DMS114 treated with DMSO at 0.1 percent for 48 hours (cell line): ENCODE measurements around the gene TFB2M.
A peak's percentile ranks its signal among the peaks of the same experiment; 100 is the strongest.
"Not testable (repeated sequence)": the region's sequence is repeated elsewhere in the genome, so short reads cannot be mapped to it uniquely, and the experiment has no call there.

Source experiments
- DNase-seq: peaks from one replicate; lab custom pipeline; 2025; ENCODE audit not compliant: unreplicated experiment; lab: John Stamatoyannopoulos, UW

TFB2M gene, protein sequence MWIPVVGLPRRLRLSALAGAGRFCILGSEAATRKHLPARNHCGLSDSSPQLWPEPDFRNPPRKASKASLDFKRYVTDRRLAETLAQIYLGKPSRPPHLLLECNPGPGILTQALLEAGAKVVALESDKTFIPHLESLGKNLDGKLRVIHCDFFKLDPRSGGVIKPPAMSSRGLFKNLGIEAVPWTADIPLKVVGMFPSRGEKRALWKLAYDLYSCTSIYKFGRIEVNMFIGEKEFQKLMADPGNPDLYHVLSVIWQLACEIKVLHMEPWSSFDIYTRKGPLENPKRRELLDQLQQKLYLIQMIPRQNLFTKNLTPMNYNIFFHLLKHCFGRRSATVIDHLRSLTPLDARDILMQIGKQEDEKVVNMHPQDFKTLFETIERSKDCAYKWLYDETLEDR

DNA sequence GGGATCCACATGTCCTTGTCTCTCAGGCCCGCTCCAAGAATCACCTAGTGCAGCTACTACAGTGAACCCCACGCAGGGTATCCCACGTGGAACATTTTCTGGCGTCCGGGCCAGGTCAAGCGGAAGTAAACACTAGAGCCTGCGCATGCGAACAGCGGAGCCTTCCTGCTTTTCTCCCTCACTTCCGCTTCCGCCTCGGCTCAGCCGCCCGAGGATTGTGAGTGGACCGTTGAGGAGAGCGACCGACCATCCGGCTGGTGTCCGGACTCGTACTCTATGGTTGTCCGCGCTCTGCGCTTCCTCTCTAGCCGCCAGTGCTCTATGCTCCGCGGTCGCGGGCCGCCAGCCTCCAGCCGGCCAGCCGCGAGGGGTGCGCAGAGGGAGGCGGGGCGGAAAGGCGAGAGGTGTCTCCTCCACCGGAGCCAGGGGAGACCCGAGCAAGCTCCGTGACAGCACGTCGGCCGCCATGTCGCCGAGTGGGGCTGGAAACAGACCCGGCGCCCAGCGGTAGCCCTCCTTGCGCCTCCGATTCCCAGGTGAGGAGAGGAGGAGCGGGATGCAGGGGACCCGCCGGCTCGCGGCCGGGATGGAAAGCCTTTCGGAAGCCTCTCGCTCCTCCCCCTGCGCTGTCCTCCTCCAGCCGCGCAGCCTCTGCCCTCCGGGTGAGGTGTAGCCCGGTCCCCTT is at the start of gene TFB2M, which contains the start of gene CNST:
Gene TFB2M, minus strand, starts transcription at position 134 of the 685 bp plus-strand sequence. Its CDS starts 123 bp downstream, at position 11.
Gene CNST, plus strand, starts transcription at position 329 of the 685 bp plus-strand sequence. CDS start 25,107 bp downstream, outside the sequence.
- DNase-seq = peak; percentile 97

GRCh38 chr1:246613096-246613758 is 47.2 kb upstream of the TFB2M start:
- no peak for DNase-seq

DNA sequence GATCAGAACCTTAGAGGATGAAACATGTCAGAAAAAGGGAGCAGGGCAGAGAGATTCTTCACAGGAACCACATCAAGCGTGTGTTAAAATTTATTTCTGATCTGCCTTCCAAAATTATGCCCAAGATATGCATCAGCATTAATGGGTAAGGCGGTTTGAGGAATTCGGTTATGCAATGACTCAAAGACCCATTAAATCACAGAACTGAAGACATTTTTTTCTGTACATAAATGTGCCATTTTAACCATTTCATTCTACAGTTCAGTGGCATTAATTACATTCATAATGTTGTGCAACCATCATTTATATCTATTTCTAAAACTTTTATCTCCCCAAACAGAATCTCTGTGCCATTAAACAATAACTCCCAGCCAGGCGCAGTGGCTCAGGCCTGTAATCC is 43.6 kb upstream of the TFB2M start:
- DNase-seq = no peak

DNA sequence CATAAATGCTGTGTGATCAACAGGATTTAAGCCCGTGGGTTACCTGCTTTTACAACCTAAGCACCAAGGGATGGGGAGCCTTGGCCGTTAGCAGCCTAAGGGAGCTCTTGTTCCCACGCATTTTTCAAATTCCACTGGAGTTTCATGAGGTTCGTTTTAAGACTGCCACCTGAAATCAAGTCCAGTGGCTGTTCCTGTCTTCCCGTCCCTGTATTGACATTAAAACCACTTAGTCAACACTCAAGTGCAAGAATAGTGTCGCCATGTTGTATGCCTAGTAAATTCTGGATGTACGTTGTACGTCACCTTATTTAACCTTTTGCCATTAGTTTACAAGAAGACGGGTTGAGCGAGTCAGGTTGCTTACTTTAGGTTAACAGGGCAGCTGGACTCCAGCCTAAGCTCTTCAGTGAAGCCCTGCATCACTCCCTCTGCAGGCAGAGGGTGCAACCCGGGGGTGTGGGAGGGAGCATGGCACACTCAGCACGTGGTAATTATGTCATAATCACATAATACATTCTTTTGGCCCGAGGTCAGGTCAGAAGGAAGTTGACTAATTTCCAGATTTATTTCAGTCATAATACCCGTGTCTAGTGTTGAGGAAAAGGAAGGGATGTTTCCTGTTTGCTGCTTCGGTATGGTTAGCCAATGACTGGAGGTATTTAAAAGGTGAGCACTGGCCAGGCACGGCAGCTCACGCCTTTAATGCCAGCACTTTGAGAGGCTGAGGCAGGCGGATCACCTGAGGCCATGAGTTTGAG is 42.7 kb upstream of the TFB2M start:
- DNase-seq = no peak

- DNase-seq = no peak
Observed at GRCh38 chr1:246607462-246607861, 41.4 kb upstream of the TFB2M start.

DNA sequence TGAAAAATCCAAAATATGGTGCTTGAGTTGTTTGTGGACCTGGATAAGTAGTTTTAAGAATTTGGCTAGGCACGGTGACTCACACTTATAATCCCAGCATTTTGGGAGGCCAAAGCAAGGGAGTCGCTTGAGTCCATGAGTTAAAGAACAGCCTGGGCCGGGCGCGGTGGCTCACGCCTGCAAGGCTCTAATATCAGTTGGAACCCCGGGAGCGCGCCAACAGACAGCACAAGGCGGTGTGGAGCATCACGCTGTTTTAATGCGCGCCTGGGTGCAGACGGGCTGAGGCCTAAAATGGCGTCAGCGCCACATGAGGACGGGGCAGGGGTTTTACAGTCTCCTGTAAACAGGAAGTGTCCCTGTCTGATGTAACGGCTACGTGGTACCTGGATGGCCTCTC is 39.2 kb upstream of the TFB2M start:
- not testable (repeated sequence) for DNase-seq

GRCh38 chr1:246602194-246602593 is 36.1 kb upstream of the TFB2M start:
- DNase-seq = no peak

- no peak for DNase-seq
Observed at GRCh38 chr1:246600579-246600978, 34.5 kb upstream of the TFB2M start.

DNA sequence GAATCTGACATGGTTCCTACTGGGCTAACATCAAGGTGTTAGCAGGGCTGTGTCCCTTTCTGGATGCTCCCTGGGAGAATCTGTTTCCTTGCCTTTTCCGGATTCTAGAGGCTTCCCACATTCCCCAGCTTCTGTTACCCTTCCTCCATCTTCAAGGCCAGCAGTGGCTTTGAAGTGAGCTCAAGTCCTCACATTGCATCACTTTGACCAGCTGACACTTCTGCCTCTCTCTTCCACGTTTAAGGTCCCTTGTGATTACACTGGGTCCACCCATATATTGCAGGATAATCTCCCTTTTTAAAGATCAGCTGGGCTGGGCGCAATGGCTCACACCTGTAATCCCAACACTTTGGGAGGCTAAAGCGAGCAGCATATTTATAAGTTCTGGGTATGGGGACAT is 33.3 kb upstream of the TFB2M start:
- DNase-seq = no peak

- no peak for DNase-seq
Observed at GRCh38 chr1:246597971-246598370, 31.9 kb upstream of the TFB2M start.

GRCh38 chr1:246597340-246597739 is 31.3 kb upstream of the TFB2M start:
- no peak for DNase-seq

GRCh38 chr1:246595146-246595545 is 29.1 kb upstream of the TFB2M start:
- no peak for DNase-seq

DNA sequence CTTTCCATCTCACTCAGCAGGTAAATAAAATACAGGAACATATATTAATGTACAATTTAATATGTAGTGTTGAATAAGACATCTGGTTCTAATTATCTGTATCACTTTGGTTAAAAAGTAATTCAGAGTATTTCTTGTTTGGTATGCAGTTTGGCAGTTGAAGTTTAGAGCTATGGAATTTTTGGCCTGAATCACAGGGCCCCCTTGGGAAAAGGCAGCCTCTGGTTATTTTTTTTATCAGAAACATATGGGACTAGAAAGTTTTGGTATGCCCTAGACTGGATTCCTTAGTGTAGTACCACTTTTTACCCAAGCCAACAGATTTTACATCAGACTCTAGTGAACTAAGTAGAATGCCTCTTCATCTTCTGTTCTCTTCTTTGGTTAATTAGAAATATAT is 26.6 kb upstream of the TFB2M start:
- no peak for DNase-seq

- DNase-seq = no peak
Observed at GRCh38 chr1:246591958-246592357, 25.9 kb upstream of the TFB2M start.

DNA sequence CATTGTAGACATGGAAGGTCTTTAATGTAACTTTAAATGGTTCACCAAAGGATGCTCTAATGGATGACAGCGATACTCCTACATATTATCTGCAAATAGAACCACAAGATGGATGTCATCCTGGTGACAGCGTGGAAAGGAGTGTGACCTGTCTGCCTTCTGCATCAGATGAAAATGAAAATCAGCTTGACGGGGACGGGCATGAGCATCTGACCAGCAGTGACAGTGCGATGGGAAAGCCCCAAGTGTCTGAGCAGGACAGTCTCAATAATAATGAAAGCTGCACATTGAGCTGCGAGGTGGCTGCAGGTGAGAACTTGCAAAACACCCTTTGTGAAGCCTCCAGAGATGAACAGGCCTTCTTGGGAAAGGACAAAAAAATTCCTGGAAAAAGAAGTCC is 25.4 kb upstream of the TFB2M start:
- no peak for DNase-seq

DNA sequence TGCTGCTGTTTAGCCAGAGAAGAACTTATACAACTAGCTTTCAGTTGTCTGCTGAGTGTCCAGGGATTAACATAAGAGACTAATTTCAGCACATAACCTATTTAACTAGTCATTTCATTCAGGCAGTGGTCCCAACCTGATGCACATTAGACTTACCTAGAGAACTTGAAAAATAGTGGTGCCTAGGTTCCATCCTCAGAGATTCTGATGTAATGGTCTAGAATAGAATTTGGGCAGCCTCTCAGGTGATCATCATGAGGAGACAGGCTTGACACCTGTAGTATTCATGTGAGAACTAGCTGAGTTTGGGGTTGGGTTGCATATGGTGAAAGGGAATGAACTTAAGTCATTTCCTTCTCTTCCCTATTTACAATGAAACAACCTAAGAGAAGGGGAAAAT is 25.0 kb upstream of the TFB2M start:
- no peak for DNase-seq

DNA sequence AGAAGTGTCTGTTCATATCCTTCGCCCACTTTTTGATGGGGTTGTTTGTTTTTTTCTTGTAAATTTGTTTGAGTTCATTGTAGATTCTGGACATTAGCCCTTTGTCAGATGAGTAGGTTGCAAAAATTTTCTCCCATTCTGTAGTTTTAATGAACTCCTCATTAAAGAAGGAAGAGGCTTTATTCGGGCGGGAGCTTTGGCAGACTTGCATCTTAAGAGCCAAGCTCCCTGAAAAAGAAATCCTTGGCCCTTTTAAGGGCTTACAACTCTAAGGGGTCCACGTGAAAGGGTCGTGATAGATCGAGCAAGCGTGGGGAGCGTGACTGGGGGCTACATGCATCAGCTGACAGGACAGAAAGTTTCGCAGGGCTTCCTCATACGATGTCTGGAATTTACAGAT is 23.9 kb upstream of the TFB2M start:
- DNase-seq = not testable (repeated sequence)

DNA sequence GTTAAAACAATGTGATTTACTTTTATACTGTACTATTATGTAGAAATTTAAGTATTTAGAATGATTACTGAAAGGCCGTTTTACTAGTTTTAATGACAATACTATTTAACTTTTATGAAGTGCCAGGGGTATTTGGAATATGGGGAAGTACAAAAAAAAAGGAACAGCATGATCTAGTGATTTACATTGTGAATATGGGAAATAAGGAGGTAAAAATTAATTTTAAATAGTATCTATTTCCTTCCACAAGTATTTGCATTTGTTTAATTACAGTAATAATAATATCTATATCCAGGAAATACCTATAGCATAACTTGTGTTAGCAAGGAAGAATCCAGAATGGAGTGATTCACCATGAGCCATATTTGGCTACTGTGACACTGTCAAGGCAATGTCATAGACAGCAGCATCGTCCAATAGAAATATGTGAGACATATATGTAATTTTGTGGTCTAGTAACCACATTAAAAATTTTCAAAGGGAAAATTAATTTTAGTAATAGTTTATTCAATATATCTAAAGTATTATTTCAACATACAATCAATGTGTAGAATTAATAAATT is 22.2 kb upstream of the TFB2M start:
- DNase-seq = no peak

DNA sequence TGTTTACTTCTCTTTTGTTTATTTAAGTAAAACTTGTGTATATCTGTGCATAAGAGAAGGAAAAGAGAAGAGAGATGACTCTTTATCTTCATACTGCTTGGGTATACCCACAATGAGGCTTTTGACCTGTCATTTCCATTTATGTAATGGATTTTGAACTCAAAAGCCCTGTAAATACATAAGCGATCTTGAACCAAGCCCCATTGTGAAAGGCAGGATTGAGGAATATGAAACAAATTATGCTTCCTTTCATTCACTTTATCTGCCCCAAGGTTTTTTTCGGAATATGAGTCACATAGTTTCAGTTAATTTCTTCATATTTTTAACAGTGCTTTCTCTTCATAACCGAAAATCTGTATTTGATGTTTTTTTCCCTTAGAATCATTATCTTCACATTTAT is 21.5 kb upstream of the TFB2M start:
- DNase-seq = no peak

DNA sequence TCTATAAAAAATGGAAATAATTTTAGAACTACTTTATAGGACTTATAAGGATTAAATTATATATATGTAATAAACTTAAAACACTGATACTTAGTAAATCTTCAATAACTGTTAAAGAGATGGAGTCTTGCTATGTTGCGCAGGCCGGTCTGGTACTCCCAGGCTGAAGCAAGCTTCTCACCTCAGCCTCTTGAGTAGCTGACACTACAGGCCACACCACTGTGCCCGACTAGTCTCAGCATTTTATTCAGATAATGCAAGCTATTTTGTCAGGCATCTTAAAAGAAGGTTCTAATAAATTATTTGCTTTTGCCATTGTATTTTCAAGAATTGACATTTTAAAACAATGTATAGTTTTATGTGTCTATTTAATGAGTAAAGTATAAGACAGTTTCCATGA is 21.0 kb upstream of the TFB2M start:
- no peak for DNase-seq
